GM23248 (cell line): ENCODE measurements around the gene ZNF17.

Experiments used
- EZH2 ChIP-seq: fragments of 200-600 bp; sonication (generic); IDR thresholded peaks from 2 replicates; pipeline ENCODE4 v1.6.1; 2018; ENCODE audit warnings: antibody characterized with exemption, mild to moderate bottlenecking; ENCODE audit not compliant: insufficient read depth, poor library complexity, severe bottlenecking
- EZH2phosphoT487 ChIP-seq: fragments of 200-600 bp; sonication (generic); IDR thresholded peaks from 2 replicates; pipeline ENCODE4 v1.6.1; 2018; ENCODE audit warnings: antibody characterized with exemption, moderate library complexity, mild to moderate bottlenecking, low read depth; ENCODE audit not compliant: insufficient read depth

DNA sequence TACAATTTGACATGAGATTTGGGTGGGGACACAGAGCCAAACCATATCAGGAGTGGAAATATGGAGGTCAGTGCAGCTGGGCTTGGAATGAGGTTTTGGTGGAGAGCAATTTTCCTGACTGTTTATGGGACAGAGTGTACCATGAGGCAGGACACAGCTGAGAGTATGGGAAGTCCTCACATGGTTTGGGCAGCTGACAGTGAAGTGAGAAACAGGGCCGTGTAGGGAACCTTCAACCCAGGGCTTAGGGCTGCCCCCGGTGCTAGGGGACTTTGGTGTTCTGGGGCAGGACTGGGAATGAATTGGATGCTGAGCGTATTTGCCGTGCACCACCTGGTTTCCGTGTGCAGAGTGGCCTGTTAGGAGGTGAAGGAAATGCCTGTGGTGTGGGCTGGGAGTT is 15.3 kb upstream of the ZNF17 start:
- TF ChIP-seq EZH2 (no peak), EZH2phosphoT487 (no peak)
